H1 (cell line): Measurements from ENCODE around the gene CHRNA3.

Source experiments
- EZH2 ChIP-seq: fragments of 200-600 bp; sonication (generic); IDR thresholded peaks from 2 replicates; pipeline ENCODE4 v1.7.1; 2012; ENCODE audit warnings: low read depth, mild to moderate bottlenecking, moderate library complexity, low read length, inconsistent platforms; ENCODE audit not compliant: severe bottlenecking
- FOSL1 ChIP-seq: IDR thresholded peaks from 2 replicates; pipeline ENCODE4 v1.6.1; 2011; ENCODE audit warnings: mild to moderate bottlenecking, low read depth, low read length, moderate library complexity; ENCODE audit not compliant: insufficient read depth
- HDAC6 ChIP-seq: IDR thresholded peaks from one replicate; pipeline ENCODE4 v1.7.1; 2012; ENCODE audit warnings: low read depth, mild to moderate bottlenecking, inconsistent platforms, low read length, moderate library complexity
- POLR2A ChIP-seq, 2 experiments: IDR thresholded peaks; 1 replicate in 1 of 2; 2 replicates in 1 of 2; pipeline ENCODE4 v1.6.1; 2011; ENCODE audit warnings: low read depth in 2 of 2, low read length in 2 of 2, mild to moderate bottlenecking in 2 of 2; ENCODE audit errors: control extremely low read depth in 1 of 2
- RBBP5 ChIP-seq: IDR thresholded peaks from 2 replicates; pipeline ENCODE4 v1.7.1; 2012; ENCODE audit warnings: low read depth, mild to moderate bottlenecking, inconsistent platforms, low read length, moderate library complexity, borderline replicate concordance
- RXRA ChIP-seq: IDR thresholded peaks from 2 replicates; pipeline ENCODE4 v1.6.1; 2011; ENCODE audit warnings: low read depth, mild to moderate bottlenecking, low read length, moderate library complexity; ENCODE audit not compliant: insufficient read depth
- SIN3A ChIP-seq, 2 experiments: IDR thresholded peaks in 1 of 2; conservative IDR thresholded peaks in 1 of 2; 2 replicates each; pipeline ENCODE4 v1.6.1; 2011 to 2012; ENCODE audit warnings: low read length in 2 of 2, improper control_type of control experiment in 1 of 2, low read depth in 1 of 2, mild to moderate bottlenecking in 1 of 2
- SP2 ChIP-seq: IDR thresholded peaks from 2 replicates; pipeline ENCODE4 v1.6.1; 2012; ENCODE audit warnings: mild to moderate bottlenecking, low read length, inconsistent platforms
- TF ChIP-seq, protein P1 (sequence below), 3 experiments: IDR thresholded peaks; 1 replicate in 2 of 3; 2 replicates in 1 of 3; pipeline versions ENCODE4 v1.5.1 to v1.6.1; 2011; ENCODE audit warnings: low read length in 3 of 3, mild to moderate bottlenecking in 3 of 3, inconsistent platforms in 2 of 3, low read depth in 1 of 3, moderate library complexity in 1 of 3; ENCODE audit not compliant: insufficient read depth in 1 of 3; ENCODE audit errors: control extremely low read depth in 1 of 3

DNA sequence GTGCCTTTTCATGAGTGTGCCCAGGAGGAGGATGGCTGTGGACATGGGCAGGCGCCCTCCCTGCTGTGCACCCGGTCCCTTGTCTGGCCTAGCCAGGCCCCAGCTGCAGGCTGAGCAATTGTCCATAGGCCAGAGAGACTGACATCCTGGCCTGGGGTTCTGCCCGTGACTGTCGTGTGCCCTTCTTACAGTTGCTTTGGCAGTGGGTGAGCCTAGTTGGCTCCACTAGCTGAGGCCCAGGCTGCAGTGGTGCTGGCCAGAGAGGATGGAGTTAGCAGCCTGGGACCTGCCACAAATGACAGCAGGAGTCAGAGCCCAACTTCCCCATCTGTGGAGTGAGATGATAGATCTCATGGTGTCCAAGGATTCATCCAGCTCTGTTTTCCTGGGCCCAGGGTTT lies 29.2 kb upstream of the CHRNA3 start:
- no peak for TF ChIP-seq HDAC6
- TF ChIP-seq, protein P1, sequence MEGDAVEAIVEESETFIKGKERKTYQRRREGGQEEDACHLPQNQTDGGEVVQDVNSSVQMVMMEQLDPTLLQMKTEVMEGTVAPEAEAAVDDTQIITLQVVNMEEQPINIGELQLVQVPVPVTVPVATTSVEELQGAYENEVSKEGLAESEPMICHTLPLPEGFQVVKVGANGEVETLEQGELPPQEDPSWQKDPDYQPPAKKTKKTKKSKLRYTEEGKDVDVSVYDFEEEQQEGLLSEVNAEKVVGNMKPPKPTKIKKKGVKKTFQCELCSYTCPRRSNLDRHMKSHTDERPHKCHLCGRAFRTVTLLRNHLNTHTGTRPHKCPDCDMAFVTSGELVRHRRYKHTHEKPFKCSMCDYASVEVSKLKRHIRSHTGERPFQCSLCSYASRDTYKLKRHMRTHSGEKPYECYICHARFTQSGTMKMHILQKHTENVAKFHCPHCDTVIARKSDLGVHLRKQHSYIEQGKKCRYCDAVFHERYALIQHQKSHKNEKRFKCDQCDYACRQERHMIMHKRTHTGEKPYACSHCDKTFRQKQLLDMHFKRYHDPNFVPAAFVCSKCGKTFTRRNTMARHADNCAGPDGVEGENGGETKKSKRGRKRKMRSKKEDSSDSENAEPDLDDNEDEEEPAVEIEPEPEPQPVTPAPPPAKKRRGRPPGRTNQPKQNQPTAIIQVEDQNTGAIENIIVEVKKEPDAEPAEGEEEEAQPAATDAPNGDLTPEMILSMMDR (IDR thresholded peaks at IDR 0.05; ENCODE audit: control extremely low read depth in 1 of 3, insufficient read depth in 1 of 3, low read depth in 1 of 3, low read length in 3 of 3): no peak
- TF ChIP-seq SIN3A (conservative IDR thresholded peaks at IDR 0.05 in 1 of 2, IDR thresholded peaks at IDR 0.05 in 1 of 2; ENCODE audit: low read depth in 1 of 2, low read length in 2 of 2): no peak
- TF ChIP-seq RXRA: no peak
- no peak for TF ChIP-seq POLR2A (IDR thresholded peaks at IDR 0.05; ENCODE audit: control extremely low read depth in 1 of 2, low read depth in 2 of 2, low read length in 2 of 2)
- TF ChIP-seq FOSL1: no peak
- TF ChIP-seq SP2: no peak
- no peak for TF ChIP-seq RBBP5
- TF ChIP-seq EZH2: no peak
